Neural crest cell (in vitro differentiated cells): ENCODE data around the gene CKAP2L. TPM values are rescaled to one million over a fixed set of nuclear protein-coding genes. Genes with fewer than 3 reads are reported as not detected.

Experiments
- DNase-seq: peaks from one replicate; pipeline ENCODE4 v3.0.0; 2021; ENCODE audit warnings: low read depth, mixed read lengths, low spot score
- H3K27ac Mint-ChIP-seq: one replicate; pipeline ENCODE4 v1.8.0; 2021; ENCODE audit warnings: mild to moderate bottlenecking, mixed read lengths; ENCODE audit not compliant: unreplicated experiment
- H3K27me3 Mint-ChIP-seq: 2 replicates; pipeline ENCODE4 v1.8.0; 2021; ENCODE audit warnings: low read depth, mild to moderate bottlenecking, mixed read lengths
- H3K36me3 Mint-ChIP-seq: 2 replicates; pipeline ENCODE4 v1.8.0; 2021; ENCODE audit warnings: low read depth, mild to moderate bottlenecking, mixed read lengths
- H3K4me1 Mint-ChIP-seq: 2 replicates; pipeline ENCODE4 v1.8.0; 2021; ENCODE audit warnings: mixed read lengths
- H3K4me3 Mint-ChIP-seq: one replicate; pipeline ENCODE4 v1.8.0; 2021; ENCODE audit warnings: mild to moderate bottlenecking, mixed read lengths
- H3K9me3 Mint-ChIP-seq: 2 replicates; pipeline ENCODE4 v1.8.0; 2021; ENCODE audit warnings: mixed read lengths
- total RNA-seq: library from RNA; stranded (reverse); gene quantifications from 2 replicates; pipeline ENCODE4 v1.2.1, GENCODE V29; 2021
- TF ChIP-seq, protein P1 (sequence below): fragments of 200-600 bp; sonication (generic); conservative IDR thresholded peaks from 2 replicates; pipeline ENCODE4 v1.5.0; 2021; ENCODE audit warnings: antibody characterized with exemption, mild to moderate bottlenecking

Gene CKAP2L
- total RNA-seq, 1 donor from 2014 or later, result 27.4 TPM

- no peaks in the 10 kb centered on the region for H3K36me3 Mint-ChIP-seq
- H3K27ac Mint-ChIP-seq, result no peak within 1 kb of the TSS
- H3K4me1 Mint-ChIP-seq, result peaks cover 12% of the 10 kb centered on the region
- TF ChIP-seq, protein P1, sequence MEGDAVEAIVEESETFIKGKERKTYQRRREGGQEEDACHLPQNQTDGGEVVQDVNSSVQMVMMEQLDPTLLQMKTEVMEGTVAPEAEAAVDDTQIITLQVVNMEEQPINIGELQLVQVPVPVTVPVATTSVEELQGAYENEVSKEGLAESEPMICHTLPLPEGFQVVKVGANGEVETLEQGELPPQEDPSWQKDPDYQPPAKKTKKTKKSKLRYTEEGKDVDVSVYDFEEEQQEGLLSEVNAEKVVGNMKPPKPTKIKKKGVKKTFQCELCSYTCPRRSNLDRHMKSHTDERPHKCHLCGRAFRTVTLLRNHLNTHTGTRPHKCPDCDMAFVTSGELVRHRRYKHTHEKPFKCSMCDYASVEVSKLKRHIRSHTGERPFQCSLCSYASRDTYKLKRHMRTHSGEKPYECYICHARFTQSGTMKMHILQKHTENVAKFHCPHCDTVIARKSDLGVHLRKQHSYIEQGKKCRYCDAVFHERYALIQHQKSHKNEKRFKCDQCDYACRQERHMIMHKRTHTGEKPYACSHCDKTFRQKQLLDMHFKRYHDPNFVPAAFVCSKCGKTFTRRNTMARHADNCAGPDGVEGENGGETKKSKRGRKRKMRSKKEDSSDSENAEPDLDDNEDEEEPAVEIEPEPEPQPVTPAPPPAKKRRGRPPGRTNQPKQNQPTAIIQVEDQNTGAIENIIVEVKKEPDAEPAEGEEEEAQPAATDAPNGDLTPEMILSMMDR, result no peak
- H3K9me3 Mint-ChIP-seq, result peaks cover 2% of the 10 kb centered on the region
- no peaks in the 10 kb centered on the region for H3K27me3 Mint-ChIP-seq
- no peak for DNase-seq
- no peak within 1 kb of the TSS for H3K4me3 Mint-ChIP-seq
Measured at GRCh38 chr2:112784199-112785189, 20.1 kb upstream of the CKAP2L start, which contains the start of gene IL1A. IL1A (minus strand) TSS chr2:112784493; CDS start chr2:112783770, 723 bp downstream.

DNA sequence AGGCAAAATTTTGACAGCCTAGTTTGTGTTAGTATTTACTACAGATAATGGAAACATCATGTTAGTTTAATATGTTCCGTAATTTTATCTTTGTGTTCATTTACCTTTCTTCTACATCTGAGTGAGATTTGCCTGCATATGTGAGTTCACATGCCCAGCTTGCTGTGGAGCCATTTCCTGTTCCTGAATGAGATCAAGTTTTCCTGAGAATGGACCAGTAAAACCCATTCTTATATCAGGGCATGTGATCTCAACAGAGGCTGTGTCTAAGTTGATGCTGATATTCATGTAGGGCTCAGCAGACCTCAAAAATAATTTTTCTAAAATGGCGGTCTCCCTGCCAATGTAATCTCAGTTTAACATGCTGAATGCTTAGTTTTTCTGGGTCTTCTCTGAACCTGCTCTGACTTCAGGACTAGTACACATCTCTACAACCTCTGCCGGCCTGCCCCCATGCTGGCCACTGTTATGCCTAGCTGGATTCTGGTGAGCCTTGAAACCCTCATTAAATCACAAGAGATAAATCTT is 18.8 kb upstream of the CKAP2L start:
- Mint-ChIP-seq H3K4me3 (no peak overlapping the region), H3K4me1 (peaks cover 13% of the 10 kb centered on the region), H3K27ac (no peak overlapping the region), H3K27me3 (no peaks in the 10 kb centered on the region), H3K9me3 (no peaks in the 10 kb centered on the region), H3K36me3 (no peaks in the 10 kb centered on the region)
- no peak for DNase-seq
- TF ChIP-seq, protein P1, result no peak

GRCh38 chr2:112782234-112782799 is 17.9 kb upstream of the CKAP2L start:
- DNase-seq, result no peak
- H3K27ac Mint-ChIP-seq, result no peak overlapping the region
- TF ChIP-seq, protein P1, result no peak
- peaks cover 22% of the 10 kb centered on the region for H3K4me1 Mint-ChIP-seq
- H3K27me3 Mint-ChIP-seq, result no peaks in the 10 kb centered on the region
- H3K36me3 Mint-ChIP-seq, result no peaks in the 10 kb centered on the region
- peaks cover 2% of the 10 kb centered on the region for H3K9me3 Mint-ChIP-seq
- no peak overlapping the region for H3K4me3 Mint-ChIP-seq

DNA sequence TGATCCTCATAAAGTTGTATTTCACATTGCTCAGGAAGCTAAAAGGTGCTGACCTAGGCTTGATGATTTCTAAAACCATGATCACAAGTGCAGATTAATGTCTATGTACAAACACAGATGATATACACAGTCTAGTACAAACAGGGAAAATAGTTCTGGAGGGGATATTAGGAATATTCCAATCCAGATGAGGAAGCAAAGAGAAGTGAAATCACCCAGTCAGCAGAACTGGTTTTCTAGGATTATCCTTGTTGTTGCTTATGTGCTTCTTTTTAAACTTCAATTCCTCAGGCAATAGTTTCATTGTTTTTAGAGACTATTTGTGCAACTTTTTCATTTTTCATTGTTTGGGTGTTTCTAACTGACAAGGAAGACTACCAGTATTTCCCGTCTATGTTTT is 15.2 kb upstream of the CKAP2L start:
- no peak overlapping the region for H3K27ac Mint-ChIP-seq
- H3K36me3 Mint-ChIP-seq, result peaks cover 3% of the 10 kb centered on the region
- H3K27me3 Mint-ChIP-seq, result no peaks in the 10 kb centered on the region
- no peak for DNase-seq
- TF ChIP-seq, protein P1, result no peak
- H3K4me3 Mint-ChIP-seq, result no peak overlapping the region
- peaks cover 28% of the 10 kb centered on the region for H3K4me1 Mint-ChIP-seq
- peaks cover 5% of the 10 kb centered on the region for H3K9me3 Mint-ChIP-seq

GRCh38 chr2:112777036-112777435 is 12.6 kb upstream of the CKAP2L start:
- H3K27ac Mint-ChIP-seq, result peak overlapping the region; percentile 76
- no peaks in the 10 kb centered on the region for H3K27me3 Mint-ChIP-seq
- DNase-seq, result no peak
- peaks cover 5% of the 10 kb centered on the region for H3K9me3 Mint-ChIP-seq
- TF ChIP-seq, protein P1, result no peak
- no peak overlapping the region for H3K4me3 Mint-ChIP-seq
- H3K4me1 Mint-ChIP-seq, result peaks cover 16% of the 10 kb centered on the region
- peaks cover 3% of the 10 kb centered on the region for H3K36me3 Mint-ChIP-seq
